ENCODE results near the gene IRF7.

The IRF7 gene

DNA sequence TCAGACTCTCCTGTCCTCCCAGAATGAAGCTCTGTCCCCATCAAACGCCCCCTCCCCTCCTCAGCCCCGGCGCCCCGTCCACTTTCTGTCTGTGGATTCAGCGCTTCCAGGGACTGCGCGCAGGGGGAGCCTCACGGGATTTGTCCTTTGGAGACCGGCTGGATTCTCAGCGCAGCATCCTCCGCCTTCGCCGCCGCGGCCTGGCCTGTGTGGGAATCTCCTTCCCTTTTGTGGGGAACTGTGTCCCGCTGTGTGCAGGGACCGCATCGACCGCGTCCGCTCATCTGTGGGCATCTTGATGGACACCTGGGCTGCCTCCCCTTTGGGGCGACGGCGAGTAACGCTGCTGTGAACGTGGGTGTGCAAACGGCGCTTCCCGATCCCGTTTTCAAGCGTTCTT is 12.3 kb upstream of the IRF7 start:
- H3K4me3 ChIP-seq (ENCODE audit: low read depth, low read length) = no peak overlapping the region
- DNase-seq (ENCODE audit: low read depth, low spot score) = no peak
- POLR2A ChIA-PET = no interaction called here
- TF ChIP-seq, protein P1, sequence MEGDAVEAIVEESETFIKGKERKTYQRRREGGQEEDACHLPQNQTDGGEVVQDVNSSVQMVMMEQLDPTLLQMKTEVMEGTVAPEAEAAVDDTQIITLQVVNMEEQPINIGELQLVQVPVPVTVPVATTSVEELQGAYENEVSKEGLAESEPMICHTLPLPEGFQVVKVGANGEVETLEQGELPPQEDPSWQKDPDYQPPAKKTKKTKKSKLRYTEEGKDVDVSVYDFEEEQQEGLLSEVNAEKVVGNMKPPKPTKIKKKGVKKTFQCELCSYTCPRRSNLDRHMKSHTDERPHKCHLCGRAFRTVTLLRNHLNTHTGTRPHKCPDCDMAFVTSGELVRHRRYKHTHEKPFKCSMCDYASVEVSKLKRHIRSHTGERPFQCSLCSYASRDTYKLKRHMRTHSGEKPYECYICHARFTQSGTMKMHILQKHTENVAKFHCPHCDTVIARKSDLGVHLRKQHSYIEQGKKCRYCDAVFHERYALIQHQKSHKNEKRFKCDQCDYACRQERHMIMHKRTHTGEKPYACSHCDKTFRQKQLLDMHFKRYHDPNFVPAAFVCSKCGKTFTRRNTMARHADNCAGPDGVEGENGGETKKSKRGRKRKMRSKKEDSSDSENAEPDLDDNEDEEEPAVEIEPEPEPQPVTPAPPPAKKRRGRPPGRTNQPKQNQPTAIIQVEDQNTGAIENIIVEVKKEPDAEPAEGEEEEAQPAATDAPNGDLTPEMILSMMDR (IDR thresholded peaks at IDR 0.05; ENCODE audit: insufficient read depth, low read length, missing control alignments) = no peak
- CTCF ChIA-PET = no interaction called here

DNA sequence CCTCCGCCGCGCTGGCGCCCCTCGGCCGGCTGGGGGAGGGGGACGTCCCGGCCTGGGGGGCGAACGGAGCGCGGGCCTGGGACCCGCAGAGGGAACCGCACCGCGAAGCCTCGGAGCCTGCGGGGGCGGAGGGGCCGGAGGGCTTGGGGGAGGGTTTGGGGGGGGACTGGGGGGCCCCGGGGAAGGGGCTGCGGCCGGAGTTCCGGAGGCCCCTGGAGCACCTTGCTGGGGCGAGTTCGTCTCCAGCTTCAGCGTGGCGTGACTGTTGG is 11.5 kb upstream of the IRF7 start:
- POLR2A ChIA-PET = no interaction called here
- TF ChIP-seq, protein P1 (IDR thresholded peaks at IDR 0.05; ENCODE audit: insufficient read depth, low read length, missing control alignments) = no peak
- H3K4me3 ChIP-seq (ENCODE audit: low read depth, low read length) = no peak overlapping the region
- CTCF ChIA-PET = no interaction called here
- DNase-seq (ENCODE audit: low read depth, low spot score) = no peak

DNA sequence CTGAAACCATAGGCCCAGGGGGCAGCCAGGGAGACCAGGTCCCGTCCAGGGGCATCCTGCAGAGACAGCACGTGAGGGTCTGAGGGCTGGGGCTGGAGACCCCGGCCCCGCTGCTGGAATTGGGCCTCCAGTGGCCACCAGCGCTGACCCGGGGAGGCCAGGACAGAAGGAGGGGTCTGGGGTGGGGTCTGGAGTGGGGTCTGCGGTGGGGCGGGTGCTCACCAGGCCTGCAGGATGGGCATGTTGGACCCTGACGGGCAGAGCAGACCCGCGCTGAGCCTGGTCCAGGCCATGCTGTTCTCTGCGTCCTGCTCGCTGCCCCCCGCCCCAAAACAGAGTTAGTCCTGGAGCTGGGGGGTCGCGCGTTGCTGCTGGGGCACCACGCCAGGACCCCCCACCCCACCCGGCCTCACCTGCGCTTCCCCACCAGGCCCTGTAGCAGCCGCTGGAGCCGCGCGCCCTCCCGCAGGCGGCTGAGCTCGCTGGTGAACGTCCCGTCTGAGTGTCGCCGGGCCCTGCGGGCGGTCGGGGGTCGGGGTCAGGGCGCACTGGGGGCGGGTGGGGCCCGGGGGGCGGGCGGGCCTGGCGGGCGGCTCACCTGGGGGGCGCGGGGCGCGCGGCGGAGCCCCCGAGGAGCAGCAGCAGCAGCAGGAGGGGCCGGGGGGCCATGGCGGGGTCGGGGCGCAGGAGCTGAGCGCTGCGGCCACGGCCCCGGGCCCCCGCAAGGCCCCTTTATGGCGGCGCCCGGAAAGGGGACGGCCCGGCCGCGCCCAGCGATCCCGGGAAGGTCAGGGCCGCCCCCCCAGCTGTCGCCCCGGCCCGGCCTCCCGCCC is 10.9 kb upstream of the IRF7 start, which contains the start of gene SCT:
Gene SCT (minus strand): TSS at position 707 of the 833 bp plus-strand sequence. CDS start 38 bp downstream, at position 669.
- CTCF ChIA-PET = no interaction called here
- POLR2A ChIA-PET = no interaction called here
- H3K4me3 ChIP-seq (ENCODE audit: low read depth, low read length) = no peak within 1 kb of the TSS
- no peak for DNase-seq (ENCODE audit: low read depth, low spot score)
- TF ChIP-seq, protein P1 (IDR thresholded peaks at IDR 0.05; ENCODE audit: insufficient read depth, low read length, missing control alignments) = no peak

DNA sequence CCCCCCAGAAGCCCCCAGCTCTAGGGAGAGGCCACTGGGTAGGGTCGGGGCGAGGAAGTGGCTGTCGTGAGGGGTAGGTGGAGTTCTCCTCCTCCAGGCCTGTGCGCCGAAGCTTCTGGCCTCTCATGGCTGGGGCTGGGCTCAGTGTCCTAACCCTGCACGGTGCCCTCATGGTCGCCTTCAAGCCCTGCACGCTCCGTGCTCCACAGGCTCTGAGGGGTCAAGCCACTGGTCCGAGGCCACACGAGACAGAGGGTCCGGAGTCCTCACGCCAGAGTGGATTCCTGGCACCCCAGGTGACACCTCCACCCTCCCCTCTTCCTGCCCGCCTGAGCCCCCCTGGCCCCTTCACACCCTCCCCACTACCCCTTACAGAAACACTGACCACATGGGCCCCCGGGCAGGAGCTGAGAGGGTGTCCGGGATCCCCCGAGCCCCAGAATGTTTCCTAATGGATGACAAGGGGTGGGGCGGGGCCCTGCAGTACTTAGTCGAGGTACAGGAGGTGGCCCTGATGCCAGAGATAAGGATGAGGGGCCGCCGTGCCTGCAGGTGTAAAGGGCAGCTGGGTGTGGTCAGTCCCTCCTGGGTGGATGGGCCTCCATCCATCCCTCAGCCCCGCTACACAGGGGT is 10.0 kb upstream of the IRF7 start:
- ChIA-PET CTCF (no interaction called here), POLR2A (no interaction called here)
- DNase-seq (ENCODE audit: low read depth, low spot score) = no peak
- no peak overlapping the region for H3K4me3 ChIP-seq (ENCODE audit: low read depth, low read length)
- TF ChIP-seq, protein P1 (IDR thresholded peaks at IDR 0.05; ENCODE audit: insufficient read depth, low read length, missing control alignments) = no peak

DNA sequence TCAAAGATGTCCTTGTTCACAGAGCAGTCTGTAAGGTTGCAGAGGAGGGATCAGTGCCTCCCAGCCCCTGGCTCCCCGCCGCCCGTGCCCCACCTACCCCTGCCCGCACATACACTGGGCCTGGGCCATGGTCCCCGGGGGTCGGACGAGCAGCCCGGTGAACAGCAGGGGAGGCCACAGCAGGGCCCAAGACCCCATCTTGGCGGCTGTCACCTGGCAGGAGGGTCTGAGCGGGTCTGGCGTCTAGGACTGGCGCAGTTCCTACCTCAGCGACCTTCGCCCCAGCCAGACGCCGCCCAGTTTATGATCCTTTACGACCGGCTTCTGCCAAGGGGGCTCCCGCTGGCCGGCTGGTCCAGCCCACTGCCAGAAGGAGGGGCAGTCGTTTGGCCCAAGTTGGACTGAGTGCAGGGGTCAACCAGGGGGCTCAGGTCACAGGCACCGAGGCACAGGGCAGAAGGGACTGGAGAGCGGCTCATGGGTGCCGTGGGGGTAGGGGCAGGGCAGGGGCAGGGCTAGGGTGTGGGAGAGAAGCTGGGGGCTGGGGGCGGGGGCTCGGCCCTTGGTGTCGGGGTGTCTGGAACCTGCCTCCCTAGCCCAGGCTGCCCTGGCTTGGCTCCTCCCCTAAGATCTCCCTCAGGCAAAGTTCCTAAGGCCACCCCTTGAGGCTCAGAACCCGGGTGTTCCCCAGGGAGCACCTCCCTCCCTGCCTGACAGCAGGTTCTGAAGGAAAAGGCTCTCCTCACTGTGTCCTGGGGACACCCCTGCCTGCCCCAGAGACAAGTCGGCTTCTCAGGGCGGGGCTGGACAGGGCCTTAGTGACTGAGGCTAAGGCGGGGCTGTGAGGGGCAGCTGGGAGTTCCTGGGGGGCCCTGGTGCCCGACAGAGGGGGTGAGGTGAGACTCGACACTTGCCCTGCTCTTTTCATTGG is 9.2 kb upstream of the IRF7 start, which contains the start of gene CDHR5:
Gene CDHR5 (minus strand): TSS at position 251 of the 931 bp plus-strand sequence. CDS start 53 bp downstream, at position 198.
- POLR2A ChIA-PET = no interaction called here
- DNase-seq (ENCODE audit: low read depth, low spot score) = no peak
- no peak within 1 kb of the TSS for H3K4me3 ChIP-seq (ENCODE audit: low read depth, low read length)
- CTCF ChIA-PET = no interaction called here
- TF ChIP-seq, protein P1 (IDR thresholded peaks at IDR 0.05; ENCODE audit: insufficient read depth, low read length, missing control alignments) = no peak
